Mesothelial cell of epicardium (in vitro differentiated cells): ENCODE measurements around the gene ARHGAP30. TPM values are rescaled to one million over a fixed set of nuclear protein-coding genes. Genes with fewer than 3 reads are reported as not detected.
"Not testable (repeated sequence)": the region's sequence is repeated elsewhere in the genome, so short reads cannot be mapped to it uniquely, and the experiment has no call there.

Source experiments
- DNase-seq, 2 experiments: peaks; one replicate each; pipeline ENCODE4 v3.0.0; 2021; ENCODE audit warnings: low spot score in 2 of 2; ENCODE audit not compliant: unreplicated experiment in 2 of 2
- H3K27ac Mint-ChIP-seq: 2 replicates; pipeline ENCODE4 v1.8.0; 2021; ENCODE audit warnings: mixed read lengths
- H3K27me3 Mint-ChIP-seq: 2 replicates; pipeline ENCODE4 v1.8.0; 2021; ENCODE audit warnings: low read depth, mixed read lengths
- H3K36me3 Mint-ChIP-seq: 2 replicates; pipeline ENCODE4 v1.8.0; 2021; ENCODE audit warnings: mixed read lengths
- H3K4me1 Mint-ChIP-seq: 2 replicates; pipeline ENCODE4 v1.8.0; 2021; ENCODE audit warnings: mixed read lengths
- H3K4me3 Mint-ChIP-seq: 2 replicates; pipeline ENCODE4 v1.8.0; 2021; ENCODE audit warnings: mild to moderate bottlenecking, moderate library complexity, mixed read lengths
- H3K9me3 Mint-ChIP-seq: 2 replicates; pipeline ENCODE4 v1.8.0; 2021; ENCODE audit warnings: mixed read lengths
- CTCF ChIP-seq: fragments of 200-600 bp; sonication (generic); IDR thresholded peaks from one replicate; pipeline ENCODE4 v1.5.0; 2021; ENCODE audit warnings: antibody characterized with exemption; ENCODE audit not compliant: unreplicated experiment
- total RNA-seq: library from RNA; stranded (reverse); gene quantifications from 3 replicates; pipeline ENCODE4 v1.2.1, GENCODE V29; 2021

Gene ARHGAP30
- total RNA-seq, 1 donor from 2014 or later: 1.6 TPM

DNA sequence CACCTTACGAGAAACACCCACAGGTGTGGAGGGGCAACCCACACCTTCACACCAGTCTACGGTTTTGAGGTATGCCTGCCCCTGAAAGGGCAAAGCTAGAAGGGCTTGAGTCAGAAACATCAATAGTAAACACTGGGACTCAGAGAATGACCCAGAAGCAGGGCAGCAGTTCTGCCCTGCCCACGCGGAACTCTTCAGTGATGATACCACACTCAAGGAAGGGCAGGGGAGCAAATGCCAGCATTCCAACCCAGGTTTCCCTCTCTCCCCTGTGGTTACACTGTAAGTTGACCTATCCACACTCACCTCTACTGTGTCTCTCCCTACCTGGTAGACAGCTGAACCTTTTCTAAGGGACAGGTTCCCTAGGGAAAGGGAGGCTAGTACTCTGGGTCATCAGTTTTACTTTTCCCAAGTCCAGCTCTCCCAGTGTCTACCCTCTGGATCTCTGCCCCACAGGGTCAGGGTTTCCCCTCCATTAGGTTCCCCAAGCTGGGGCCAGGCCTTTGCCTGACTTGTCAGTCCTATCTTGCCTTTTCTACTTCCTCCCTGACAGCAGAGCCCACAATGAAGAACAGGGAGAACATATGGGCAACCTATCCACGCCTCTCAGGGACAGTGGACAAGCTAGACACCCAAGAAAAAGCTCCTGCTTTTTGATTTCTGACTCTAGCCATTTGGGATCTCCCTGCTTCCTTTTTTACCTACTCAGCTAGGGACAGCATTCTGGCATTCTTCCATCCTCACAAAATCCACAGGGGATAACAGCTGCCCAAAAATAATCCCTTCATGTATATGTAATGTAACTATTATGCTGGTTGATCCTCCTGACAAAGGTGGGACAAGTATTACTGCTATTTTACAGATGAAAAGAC, 51.7 kb downstream of the ARHGAP30 start:
- H3K4me3 Mint-ChIP-seq: peak overlapping the region; percentile 86
- peaks cover 58% of the 10 kb centered on the region for H3K4me1 Mint-ChIP-seq
- no peak for TF ChIP-seq CTCF
- peaks cover 8% of the 10 kb centered on the region for H3K27me3 Mint-ChIP-seq
- peak overlapping the region; percentile 100 for H3K27ac Mint-ChIP-seq
- no peak for DNase-seq
- H3K36me3 Mint-ChIP-seq: no peaks in the 10 kb centered on the region
- H3K9me3 Mint-ChIP-seq: no peaks in the 10 kb centered on the region

DNA sequence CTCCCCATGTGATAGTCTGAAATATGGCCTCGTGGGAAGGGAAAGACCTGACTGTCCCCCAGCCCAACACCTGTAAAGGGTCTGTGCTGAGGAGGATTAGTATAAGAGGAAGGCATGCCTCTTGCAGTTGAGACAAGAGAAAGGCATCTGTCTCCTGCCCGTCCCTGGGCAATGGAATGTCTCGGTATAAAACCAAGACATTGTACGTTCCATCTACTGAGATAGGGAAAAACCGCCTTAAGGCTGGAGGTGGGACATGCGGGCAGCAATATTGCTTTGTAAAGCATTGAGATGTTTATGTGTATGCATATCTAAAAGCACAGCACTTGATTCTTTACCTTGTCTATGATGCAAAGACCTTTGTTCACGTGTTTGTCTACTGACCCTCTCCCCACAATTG, 52.5 kb downstream of the ARHGAP30 start:
- H3K4me1 Mint-ChIP-seq: peaks cover 61% of the 10 kb centered on the region
- H3K27me3 Mint-ChIP-seq: not testable (repeated sequence)

DNA sequence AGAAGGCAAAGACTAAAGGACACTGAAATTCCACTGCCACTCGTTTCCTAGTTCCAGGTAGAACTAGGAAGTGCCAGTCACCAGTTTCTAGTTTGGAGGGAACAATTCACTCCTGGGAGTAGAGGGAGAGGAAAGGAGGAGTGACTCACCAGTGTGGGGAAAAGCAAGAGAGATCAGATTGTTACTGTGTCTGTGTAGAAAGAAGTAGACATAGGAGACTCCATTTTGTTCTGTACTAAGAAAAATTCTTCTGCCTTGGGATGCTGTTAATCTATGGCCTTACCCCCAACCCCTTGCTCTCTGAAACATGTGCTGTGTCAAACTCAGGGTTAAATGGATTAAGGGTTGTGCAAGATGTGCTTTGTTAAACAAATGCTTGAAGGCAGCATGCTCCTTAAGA, 53.0 kb downstream of the ARHGAP30 start:
- Mint-ChIP-seq H3K27ac (peak overlapping the region; percentile 100), H3K4me1 (peaks cover 64% of the 10 kb centered on the region)
- H3K9me3 Mint-ChIP-seq, H3K4me3 Mint-ChIP-seq, DNase-seq, H3K36me3 Mint-ChIP-seq, H3K27me3 Mint-ChIP-seq: not testable (repeated sequence)

More for the DNA sequence above, 52.5 kb downstream of the ARHGAP30 start:
- peak overlapping the region; percentile 100 for H3K27ac Mint-ChIP-seq
- not testable (repeated sequence) for H3K4me3 Mint-ChIP-seq, H3K36me3 Mint-ChIP-seq, DNase-seq, H3K9me3 Mint-ChIP-seq

DNA sequence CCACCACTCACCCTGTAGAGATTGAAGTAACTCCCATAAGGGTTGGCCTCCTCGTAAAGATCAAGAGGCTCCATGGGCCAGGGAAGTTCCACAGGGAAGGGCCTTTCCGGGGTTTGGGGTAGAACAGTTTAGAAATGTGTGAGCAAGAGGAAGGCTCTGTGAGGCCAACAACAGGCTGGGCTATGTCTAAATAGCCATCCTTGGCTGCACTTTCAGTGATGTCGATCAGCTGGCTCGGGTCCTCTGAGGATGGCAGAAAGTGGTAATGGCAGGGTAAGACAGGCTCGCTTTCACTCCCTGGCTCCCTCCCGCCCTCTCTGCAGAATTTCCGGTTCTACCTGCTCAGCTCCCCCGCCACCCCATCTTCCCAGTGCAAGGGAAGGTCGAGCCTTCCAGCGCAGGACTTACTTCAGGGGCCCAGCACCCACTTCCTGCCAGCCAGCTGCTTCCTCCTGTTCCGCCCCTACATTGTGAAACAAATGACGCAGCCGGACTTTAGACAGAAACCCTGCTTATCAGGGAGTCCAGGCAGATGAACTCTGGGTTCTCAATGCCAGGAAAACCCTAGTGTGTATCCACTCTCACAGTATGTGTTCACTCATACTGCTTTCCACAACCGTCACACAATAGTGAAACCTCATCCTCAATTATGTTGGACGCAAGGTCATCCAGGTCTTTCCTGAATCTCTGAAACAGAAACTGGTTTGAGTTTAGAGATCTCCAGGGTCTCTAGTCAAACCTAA, 56.0 kb downstream of the ARHGAP30 start:
- no peaks in the 10 kb centered on the region for H3K9me3 Mint-ChIP-seq
- TF ChIP-seq CTCF: no peak
- H3K27me3 Mint-ChIP-seq: no peaks in the 10 kb centered on the region
- peak overlapping the region; percentile 97 for H3K27ac Mint-ChIP-seq
- peaks cover 57% of the 10 kb centered on the region for H3K4me1 Mint-ChIP-seq
- peak in 1 of 2 experiments; percentile 62 for DNase-seq
- H3K36me3 Mint-ChIP-seq: peaks cover 2% of the 10 kb centered on the region
- peak overlapping the region; percentile 51 for H3K4me3 Mint-ChIP-seq

DNA sequence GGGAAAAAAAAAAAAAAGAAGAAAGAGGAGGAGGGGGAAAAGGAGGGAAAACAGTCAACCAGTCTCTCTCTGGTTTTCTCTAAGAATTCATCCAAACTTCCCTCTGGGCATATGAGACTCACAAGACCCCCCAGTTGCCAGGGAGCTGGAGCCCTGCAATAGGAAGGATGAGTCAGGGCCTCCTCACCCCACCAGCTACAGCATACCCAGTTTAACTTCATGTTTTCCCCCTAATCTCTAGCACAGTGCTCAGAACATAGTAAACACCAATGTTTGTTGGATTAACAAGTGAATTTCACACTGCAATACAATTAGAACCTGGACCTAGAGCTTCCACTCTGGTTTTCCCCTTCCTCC, 56.6 kb downstream of the ARHGAP30 start:
- Mint-ChIP-seq H3K9me3 (no peaks in the 10 kb centered on the region), H3K27ac (peak overlapping the region; percentile 97), H3K4me3 (peak overlapping the region; percentile 51), H3K4me1 (peaks cover 52% of the 10 kb centered on the region), H3K27me3 (no peaks in the 10 kb centered on the region), H3K36me3 (peaks cover 2% of the 10 kb centered on the region)
- no peak for DNase-seq
- TF ChIP-seq CTCF: no peak

DNA sequence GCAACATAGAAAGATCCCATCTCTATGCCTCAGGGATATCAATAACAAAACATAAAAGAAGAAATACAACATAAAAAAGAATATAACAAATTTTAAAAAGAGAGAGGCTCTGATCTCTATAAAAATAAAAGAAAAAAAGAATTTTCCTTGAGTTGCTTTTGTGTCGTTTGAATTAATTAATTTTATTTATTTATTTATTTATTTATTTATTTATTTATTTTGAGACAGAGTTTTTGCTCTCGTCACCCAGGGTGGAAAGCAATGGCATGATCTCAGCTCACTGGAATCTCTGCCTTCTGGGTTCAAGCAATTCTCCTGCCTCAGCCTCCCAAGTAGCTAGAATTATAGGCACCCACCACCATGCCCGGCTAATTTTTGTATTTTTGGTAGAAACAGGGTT, 57.3 kb downstream of the ARHGAP30 start:
- Mint-ChIP-seq H3K4me3 (no peak overlapping the region), H3K36me3 (peaks cover 2% of the 10 kb centered on the region), H3K4me1 (peaks cover 46% of the 10 kb centered on the region), H3K27ac (peak overlapping the region; percentile 97), H3K9me3 (no peaks in the 10 kb centered on the region), H3K27me3 (no peaks in the 10 kb centered on the region)
- no peak for DNase-seq
- TF ChIP-seq CTCF: no peak
